GM18505 (cell line): Measurements from ENCODE around the gene UBR3.
"Not testable (repeated sequence)": the region's sequence is repeated elsewhere in the genome, so short reads cannot be mapped to it uniquely, and the experiment has no call there.

Source experiments
- ATAC-seq: cut with Tn5 transposase; IDR thresholded peaks from one replicate; pipeline ENCODE4 v1.9.1; 2021; ENCODE audit not compliant: unreplicated experiment
- POLR2A ChIP-seq: IDR thresholded peaks from 4 replicates; pipeline ENCODE4 v1.6.1; 2011; ENCODE audit warnings: borderline replicate concordance; ENCODE audit not compliant: insufficient read depth, insufficient read length; ENCODE audit errors: extremely low read depth

UBR3 gene

GRCh38 chr2:169916623-169917022, 89.4 kb downstream of the UBR3 start:
- no peak for ATAC-seq
- no peak for TF ChIP-seq POLR2A

GRCh38 chr2:169923977-169924376, 96.7 kb downstream of the UBR3 start:
- no peak for ATAC-seq

GRCh38 chr2:169925968-169926367, 98.7 kb downstream of the UBR3 start:
- ATAC-seq, result no peak
- no peak for TF ChIP-seq POLR2A

More at GRCh38 chr2:169923977-169924376, 96.7 kb downstream of the UBR3 start:
- no peak for TF ChIP-seq POLR2A

GRCh38 chr2:169928463-169928864, 101.2 kb downstream of the UBR3 start:
- ATAC-seq, result no peak
- TF ChIP-seq POLR2A, result no peak

- no peak for ATAC-seq
- TF ChIP-seq POLR2A, result no peak
These were observed 106.0 kb downstream of the UBR3 start for GRCh38 chr2:169933124-169933711.

GRCh38 chr2:169936652-169937051, 109.4 kb downstream of the UBR3 start:
- ATAC-seq, result not testable (repeated sequence)

- no peak for ATAC-seq
- TF ChIP-seq POLR2A, result no peak
These were observed 118.3 kb downstream of the UBR3 start for GRCh38 chr2:169945515-169945914.

- no peak for ATAC-seq
- no peak for TF ChIP-seq POLR2A
These were observed 118.8 kb downstream of the UBR3 start for GRCh38 chr2:169946092-169946491.

GRCh38 chr2:169946546-169946945, 119.3 kb downstream of the UBR3 start:
- TF ChIP-seq POLR2A, result no peak
- ATAC-seq, result no peak

GRCh38 chr2:169955940-169956339, 128.7 kb downstream of the UBR3 start:
- no peak for TF ChIP-seq POLR2A
- no peak for ATAC-seq

GRCh38 chr2:169957219-169957618, 130.0 kb downstream of the UBR3 start:
- ATAC-seq, result not testable (repeated sequence)

- TF ChIP-seq POLR2A, result no peak
- no peak for ATAC-seq
These were observed 134.7 kb downstream of the UBR3 start for GRCh38 chr2:169961911-169962310.

GRCh38 chr2:169963786-169964185, 136.5 kb downstream of the UBR3 start:
- no peak for ATAC-seq
- TF ChIP-seq POLR2A, result no peak

GRCh38 chr2:169964740-169965139, 137.5 kb downstream of the UBR3 start:
- TF ChIP-seq POLR2A, result no peak
- ATAC-seq, result no peak

GRCh38 chr2:169965495-169965894, 138.2 kb downstream of the UBR3 start:
- no peak for ATAC-seq
- no peak for TF ChIP-seq POLR2A

GRCh38 chr2:169966454-169966853, 139.2 kb downstream of the UBR3 start:
- no peak for ATAC-seq
- TF ChIP-seq POLR2A, result no peak

- TF ChIP-seq POLR2A, result no peak
- ATAC-seq, result no peak
These were observed 141.5 kb downstream of the UBR3 start for GRCh38 chr2:169968743-169969142.
